Right lobe of liver (tissue), 4 donors: ENCODE measurements around the gene VKORC1L1.
"Not testable (repeated sequence)": the region's sequence is repeated elsewhere in the genome, so short reads cannot be mapped to it uniquely, and the experiment has no call there.

Source experiments
- CTCF ChIP-seq, 4 donors: fragments of 200-600 bp in 3 of 4; fragments of 450-650 bp in 1 of 4; IDR thresholded peaks; one replicate each; pipeline versions ENCODE4 v1.5.1 to v1.8.0; 2016 to 2022; ENCODE audit warnings: antibody characterized with exemption in 4 of 4, mild to moderate bottlenecking in 2 of 4
- POLR2A ChIP-seq: fragments of 450-650 bp; IDR thresholded peaks from one replicate; pipeline ENCODE4 v1.6.1; 2017; ENCODE audit warnings: antibody characterized with exemption, mild to moderate bottlenecking
- donor health status: DM: no; HTN: no; CAD: no.
- donor health status: DM: no; HTN: no; CAD: no.
- donor health status: DM: no; HTN: yes; CAD: no.

DNA sequence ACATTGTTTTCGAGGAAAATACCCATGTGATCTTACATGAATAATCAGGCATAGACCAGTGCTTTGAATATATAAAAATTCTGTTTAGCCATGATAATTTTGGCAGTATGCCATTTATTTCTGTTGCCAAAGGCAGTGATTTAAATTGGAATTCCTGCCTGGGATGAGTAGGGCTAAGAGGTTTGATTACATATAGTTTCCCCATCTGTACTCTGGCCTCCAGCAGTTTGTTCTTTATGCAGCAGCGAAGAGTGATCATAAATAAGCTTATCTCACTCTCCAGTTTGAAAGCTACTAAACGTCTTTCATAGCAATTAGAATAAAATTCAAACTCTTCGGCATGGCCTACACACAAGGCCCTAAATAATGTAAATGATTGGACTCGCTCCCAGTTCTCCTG, 72.9 kb downstream of the VKORC1L1 start:
- not testable (repeated sequence) for TF ChIP-seq POLR2A; CTCF (IDR thresholded peaks at IDR 0.05)
